Astrocyte (in vitro differentiated cells and primary cell): ENCODE data around the gene FUZ.

Source experiments
- EZH2 ChIP-seq: IDR thresholded peaks from 2 replicates; pipeline ENCODE4 v1.6.1; 2012; ENCODE audit warnings: mild to moderate bottlenecking, low read length, inconsistent platforms; ENCODE audit not compliant: insufficient read depth
- TF ChIP-seq, protein P1 (sequence below): IDR thresholded peaks from 2 replicates; pipeline ENCODE4 v1.5.1; 2011; ENCODE audit warnings: low read depth, mild to moderate bottlenecking, inconsistent platforms, low read length, moderate library complexity; ENCODE audit not compliant: insufficient read depth

DNA sequence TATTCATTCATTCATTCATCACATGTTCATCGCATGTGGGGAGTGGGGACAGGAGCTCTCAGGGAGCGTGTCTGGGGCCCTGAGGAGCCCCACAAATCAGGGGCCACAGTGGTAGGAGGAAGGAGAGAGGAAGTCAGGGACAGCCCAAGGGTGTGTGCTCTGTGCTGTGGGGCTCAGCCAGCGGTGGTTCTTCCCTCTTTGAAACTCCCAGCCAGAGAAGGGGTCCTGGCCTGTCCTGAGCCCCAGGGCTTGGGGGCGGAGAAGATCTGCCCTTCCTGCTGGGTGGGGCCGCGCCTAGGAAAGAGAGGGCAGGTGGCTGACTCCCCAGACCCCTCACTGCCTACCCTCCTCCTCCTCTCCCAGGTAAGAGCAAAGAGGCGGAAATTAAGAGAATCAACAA is 31.7 kb downstream of the FUZ start:
- no peak for TF ChIP-seq EZH2
- TF ChIP-seq, protein P1, sequence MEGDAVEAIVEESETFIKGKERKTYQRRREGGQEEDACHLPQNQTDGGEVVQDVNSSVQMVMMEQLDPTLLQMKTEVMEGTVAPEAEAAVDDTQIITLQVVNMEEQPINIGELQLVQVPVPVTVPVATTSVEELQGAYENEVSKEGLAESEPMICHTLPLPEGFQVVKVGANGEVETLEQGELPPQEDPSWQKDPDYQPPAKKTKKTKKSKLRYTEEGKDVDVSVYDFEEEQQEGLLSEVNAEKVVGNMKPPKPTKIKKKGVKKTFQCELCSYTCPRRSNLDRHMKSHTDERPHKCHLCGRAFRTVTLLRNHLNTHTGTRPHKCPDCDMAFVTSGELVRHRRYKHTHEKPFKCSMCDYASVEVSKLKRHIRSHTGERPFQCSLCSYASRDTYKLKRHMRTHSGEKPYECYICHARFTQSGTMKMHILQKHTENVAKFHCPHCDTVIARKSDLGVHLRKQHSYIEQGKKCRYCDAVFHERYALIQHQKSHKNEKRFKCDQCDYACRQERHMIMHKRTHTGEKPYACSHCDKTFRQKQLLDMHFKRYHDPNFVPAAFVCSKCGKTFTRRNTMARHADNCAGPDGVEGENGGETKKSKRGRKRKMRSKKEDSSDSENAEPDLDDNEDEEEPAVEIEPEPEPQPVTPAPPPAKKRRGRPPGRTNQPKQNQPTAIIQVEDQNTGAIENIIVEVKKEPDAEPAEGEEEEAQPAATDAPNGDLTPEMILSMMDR, result no peak
